Measurements from ENCODE around the gene OSMR. TPM values are rescaled to one million over a fixed set of nuclear protein-coding genes. Genes with fewer than 3 reads are reported as not detected.
"Not testable (repeated sequence)": the region's sequence is repeated elsewhere in the genome, so short reads cannot be mapped to it uniquely, and the experiment has no call there.

The OSMR gene
- polyA plus RNA-seq, 1 donor from 2014 or later, result not detected

DNA sequence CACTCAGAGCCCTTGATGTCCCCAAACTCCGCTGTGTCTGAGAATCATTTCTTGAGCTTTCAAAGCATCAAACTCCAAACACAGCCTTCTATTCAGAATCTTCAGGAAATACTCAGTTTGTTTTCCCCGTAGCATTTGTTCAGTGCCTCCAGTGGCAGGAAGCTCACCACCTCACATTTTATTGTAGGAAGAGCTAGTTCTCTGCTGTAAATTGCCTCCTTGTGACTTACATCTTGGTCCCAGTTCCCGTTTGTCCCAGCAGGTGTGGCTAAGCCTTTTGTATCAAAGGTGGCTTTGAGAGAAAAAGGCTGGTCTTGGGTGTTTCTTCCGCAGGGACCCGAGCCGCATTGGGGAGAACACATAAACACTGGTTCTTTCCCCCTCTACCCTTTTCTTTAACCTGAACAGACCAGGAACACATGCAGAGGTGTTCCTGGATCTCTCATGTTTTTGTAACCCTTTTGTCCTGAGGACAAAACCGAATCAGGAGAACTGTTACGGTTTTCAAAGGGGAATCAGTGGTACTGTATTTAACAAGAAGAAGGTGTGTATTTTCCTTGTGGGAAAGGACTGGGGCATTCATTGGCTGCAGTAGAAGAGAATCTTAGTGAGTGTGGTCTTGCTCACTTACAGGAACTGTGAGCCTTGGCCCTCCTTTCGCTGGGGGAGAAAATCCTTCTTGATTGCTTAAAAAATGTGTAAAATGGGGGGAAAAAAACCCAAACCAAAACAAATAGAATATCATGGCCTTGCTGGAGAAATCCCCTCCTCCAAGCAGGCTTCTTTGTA is 1.9 kb downstream of the OSMR start:
- Histone ChIP-seq H3K9me2 (ENCODE audit: insufficient read depth, low read length) (no peaks in the 10 kb centered on the region), H3F3A (ENCODE audit: insufficient read depth, low read length, poor library complexity, severe bottlenecking) (no peaks in the 10 kb centered on the region), H3K27me3 (ENCODE audit: insufficient read depth, low read depth, low read length) (peaks cover 42% of the 10 kb centered on the region), H3K27ac (ENCODE audit: low read length) (no peak overlapping the region), H3K9me3 (ENCODE audit: low read length) (no peaks in the 10 kb centered on the region), H3K9ac (ENCODE audit: low read length) (no peak overlapping the region), H4K20me1 (ENCODE audit: insufficient read depth) (no peaks in the 10 kb centered on the region), H2AFZ (ENCODE audit: low read depth, low read length) (no peak overlapping the region), H3K79me2 (replicated peaks; ENCODE audit: insufficient read depth, low read length) (no peaks in the 10 kb centered on the region), H3K36me3 (ENCODE audit: insufficient read depth, low read length) (no peaks in the 10 kb centered on the region), H3K4me2 (ENCODE audit: low read length) (no peak overlapping the region), H3K4me3 (ENCODE audit: low read length) (no peak overlapping the region)
- TF ChIP-seq, protein P1, sequence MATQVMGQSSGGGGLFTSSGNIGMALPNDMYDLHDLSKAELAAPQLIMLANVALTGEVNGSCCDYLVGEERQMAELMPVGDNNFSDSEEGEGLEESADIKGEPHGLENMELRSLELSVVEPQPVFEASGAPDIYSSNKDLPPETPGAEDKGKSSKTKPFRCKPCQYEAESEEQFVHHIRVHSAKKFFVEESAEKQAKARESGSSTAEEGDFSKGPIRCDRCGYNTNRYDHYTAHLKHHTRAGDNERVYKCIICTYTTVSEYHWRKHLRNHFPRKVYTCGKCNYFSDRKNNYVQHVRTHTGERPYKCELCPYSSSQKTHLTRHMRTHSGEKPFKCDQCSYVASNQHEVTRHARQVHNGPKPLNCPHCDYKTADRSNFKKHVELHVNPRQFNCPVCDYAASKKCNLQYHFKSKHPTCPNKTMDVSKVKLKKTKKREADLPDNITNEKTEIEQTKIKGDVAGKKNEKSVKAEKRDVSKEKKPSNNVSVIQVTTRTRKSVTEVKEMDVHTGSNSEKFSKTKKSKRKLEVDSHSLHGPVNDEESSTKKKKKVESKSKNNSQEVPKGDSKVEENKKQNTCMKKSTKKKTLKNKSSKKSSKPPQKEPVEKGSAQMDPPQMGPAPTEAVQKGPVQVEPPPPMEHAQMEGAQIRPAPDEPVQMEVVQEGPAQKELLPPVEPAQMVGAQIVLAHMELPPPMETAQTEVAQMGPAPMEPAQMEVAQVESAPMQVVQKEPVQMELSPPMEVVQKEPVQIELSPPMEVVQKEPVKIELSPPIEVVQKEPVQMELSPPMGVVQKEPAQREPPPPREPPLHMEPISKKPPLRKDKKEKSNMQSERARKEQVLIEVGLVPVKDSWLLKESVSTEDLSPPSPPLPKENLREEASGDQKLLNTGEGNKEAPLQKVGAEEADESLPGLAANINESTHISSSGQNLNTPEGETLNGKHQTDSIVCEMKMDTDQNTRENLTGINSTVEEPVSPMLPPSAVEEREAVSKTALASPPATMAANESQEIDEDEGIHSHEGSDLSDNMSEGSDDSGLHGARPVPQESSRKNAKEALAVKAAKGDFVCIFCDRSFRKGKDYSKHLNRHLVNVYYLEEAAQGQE (IDR thresholded peaks at IDR 0.05; ENCODE audit: borderline replicate concordance), result no peak
- TF ChIP-seq TAF1 (IDR thresholded peaks at IDR 0.05; ENCODE audit: low read depth), result no peak
- no peak for TF ChIP-seq EP300 (conservative IDR thresholded peaks at IDR 0.05; ENCODE audit: poor library complexity, severe bottlenecking)
- TF ChIP-seq, protein P2, sequence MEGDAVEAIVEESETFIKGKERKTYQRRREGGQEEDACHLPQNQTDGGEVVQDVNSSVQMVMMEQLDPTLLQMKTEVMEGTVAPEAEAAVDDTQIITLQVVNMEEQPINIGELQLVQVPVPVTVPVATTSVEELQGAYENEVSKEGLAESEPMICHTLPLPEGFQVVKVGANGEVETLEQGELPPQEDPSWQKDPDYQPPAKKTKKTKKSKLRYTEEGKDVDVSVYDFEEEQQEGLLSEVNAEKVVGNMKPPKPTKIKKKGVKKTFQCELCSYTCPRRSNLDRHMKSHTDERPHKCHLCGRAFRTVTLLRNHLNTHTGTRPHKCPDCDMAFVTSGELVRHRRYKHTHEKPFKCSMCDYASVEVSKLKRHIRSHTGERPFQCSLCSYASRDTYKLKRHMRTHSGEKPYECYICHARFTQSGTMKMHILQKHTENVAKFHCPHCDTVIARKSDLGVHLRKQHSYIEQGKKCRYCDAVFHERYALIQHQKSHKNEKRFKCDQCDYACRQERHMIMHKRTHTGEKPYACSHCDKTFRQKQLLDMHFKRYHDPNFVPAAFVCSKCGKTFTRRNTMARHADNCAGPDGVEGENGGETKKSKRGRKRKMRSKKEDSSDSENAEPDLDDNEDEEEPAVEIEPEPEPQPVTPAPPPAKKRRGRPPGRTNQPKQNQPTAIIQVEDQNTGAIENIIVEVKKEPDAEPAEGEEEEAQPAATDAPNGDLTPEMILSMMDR (IDR thresholded peaks at IDR 0.05; ENCODE audit: poor library complexity, severe bottlenecking), result no peak
- no peak for TF ChIP-seq MXI1 (conservative IDR thresholded peaks at IDR 0.05; ENCODE audit: poor library complexity, severe bottlenecking)
- no peak for TF ChIP-seq EZH2 (IDR thresholded peaks at IDR 0.05; ENCODE audit: borderline replicate concordance, insufficient read depth, low read length, poor library complexity, severe bottlenecking)
- TF ChIP-seq SMC3 (conservative IDR thresholded peaks at IDR 0.05; ENCODE audit: poor library complexity), result no peak
- no peak for TF ChIP-seq RAD21 (conservative IDR thresholded peaks at IDR 0.05)
- no peak for TF ChIP-seq POLR2AphosphoS5 (IDR thresholded peaks at IDR 0.05)

DNA sequence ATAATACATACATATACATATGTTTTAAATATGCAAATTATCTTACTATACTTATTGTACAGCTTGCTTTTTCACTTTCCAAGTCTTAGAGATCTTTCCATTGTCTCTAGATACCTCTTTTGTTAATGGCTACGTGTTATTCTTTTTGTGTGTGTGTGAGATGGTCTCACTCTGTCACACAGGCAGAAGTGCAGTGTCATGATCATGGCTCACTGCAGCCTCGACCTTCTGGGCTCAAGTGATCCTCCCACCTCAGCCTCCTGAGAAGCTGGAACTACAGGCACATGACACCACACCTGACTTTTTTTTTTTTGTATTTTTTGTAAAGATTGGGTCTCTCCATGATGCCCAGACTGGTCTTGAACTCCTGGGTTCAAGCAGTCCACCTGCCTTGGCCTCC is 2.8 kb downstream of the OSMR start:
- Histone ChIP-seq H3K9me2 (ENCODE audit: insufficient read depth, low read length) (no peaks in the 10 kb centered on the region), H3K27ac (ENCODE audit: low read length) (no peak overlapping the region), H3K9me3 (ENCODE audit: low read length) (no peaks in the 10 kb centered on the region), H3K4me3 (ENCODE audit: low read length) (no peak overlapping the region), H3K9ac (ENCODE audit: low read length) (no peak overlapping the region), H3K79me2 (replicated peaks; ENCODE audit: insufficient read depth, low read length) (no peaks in the 10 kb centered on the region), H4K20me1 (ENCODE audit: insufficient read depth) (no peaks in the 10 kb centered on the region), H3K36me3 (ENCODE audit: insufficient read depth, low read length) (no peaks in the 10 kb centered on the region), H2AFZ (ENCODE audit: low read depth, low read length) (no peak overlapping the region), H3K4me2 (ENCODE audit: low read length) (no peak overlapping the region), H3F3A (ENCODE audit: insufficient read depth, low read length, poor library complexity, severe bottlenecking) (no peaks in the 10 kb centered on the region), H3K27me3 (ENCODE audit: insufficient read depth, low read depth, low read length) (peaks cover 41% of the 10 kb centered on the region)
- TF ChIP-seq POLR2AphosphoS5 (IDR thresholded peaks at IDR 0.05), result no peak
- TF ChIP-seq, protein P1 (IDR thresholded peaks at IDR 0.05; ENCODE audit: borderline replicate concordance), result no peak
- TF ChIP-seq, protein P2 (IDR thresholded peaks at IDR 0.05; ENCODE audit: poor library complexity, severe bottlenecking), result no peak
- TF ChIP-seq TAF1 (IDR thresholded peaks at IDR 0.05; ENCODE audit: low read depth), result no peak
- TF ChIP-seq SMC3 (conservative IDR thresholded peaks at IDR 0.05; ENCODE audit: poor library complexity), result no peak
- no peak for TF ChIP-seq EP300 (conservative IDR thresholded peaks at IDR 0.05; ENCODE audit: poor library complexity, severe bottlenecking)
- TF ChIP-seq RAD21 (conservative IDR thresholded peaks at IDR 0.05), result no peak

DNA sequence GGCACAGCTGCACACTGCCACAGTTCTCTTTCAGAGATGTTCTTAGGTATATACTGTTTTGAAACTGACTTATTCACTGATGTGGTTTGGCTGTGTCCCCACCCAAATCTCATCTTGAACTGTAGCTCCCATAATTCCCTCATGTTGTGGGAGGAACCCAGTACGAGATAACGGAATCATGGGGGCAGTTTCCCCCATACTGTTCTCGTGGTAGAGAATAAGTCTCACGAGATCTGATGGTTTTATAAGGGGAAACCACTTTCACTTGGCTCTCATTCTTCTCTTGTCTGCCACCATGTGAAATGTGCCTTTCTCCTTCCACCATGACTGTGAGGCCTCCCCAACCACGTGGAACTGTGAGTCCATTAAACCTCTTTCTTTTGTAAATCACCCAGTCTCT is 5.8 kb downstream of the OSMR start:
- H3K27ac ChIP-seq (ENCODE audit: low read length); H3K4me2 ChIP-seq (ENCODE audit: low read length); H3F3A ChIP-seq (ENCODE audit: insufficient read depth, low read length, poor library complexity, severe bottlenecking); H3K9me2 ChIP-seq (ENCODE audit: insufficient read depth, low read length); H4K20me1 ChIP-seq (ENCODE audit: insufficient read depth); H3K9me3 ChIP-seq (ENCODE audit: low read length); H3K79me2 ChIP-seq (replicated peaks; ENCODE audit: insufficient read depth, low read length); H2AFZ ChIP-seq (ENCODE audit: low read depth, low read length); H3K36me3 ChIP-seq (ENCODE audit: insufficient read depth, low read length); H3K9ac ChIP-seq (ENCODE audit: low read length); H3K4me3 ChIP-seq (ENCODE audit: low read length): not testable (repeated sequence)
- peaks cover 17% of the 10 kb centered on the region for H3K27me3 ChIP-seq (ENCODE audit: insufficient read depth, low read depth, low read length)
